ENCODE data around the gene EPB41L2. TPM values are rescaled to one million over a fixed set of nuclear protein-coding genes. Genes with fewer than 3 reads are reported as not detected.
A peak's percentile ranks its signal among the peaks of the same experiment; 100 is the strongest.
"Not testable (repeated sequence)": the region's sequence is repeated elsewhere in the genome, so short reads cannot be mapped to it uniquely, and the experiment has no call there.

The EPB41L2 gene
- total RNA-seq, 1 experiment from 2014 or later, result 199 TPM

GRCh38 chr6:130991422-130992137 lies 71.5 kb downstream of the EPB41L2 start:
- H3K4me1 ChIP-seq (ENCODE audit: control insufficient read depth, insufficient read depth, low read length), result peaks cover 19% of the 10 kb centered on the region
- CTCF ChIA-PET, result no interaction called here
- no peaks in the 10 kb centered on the region for H3K36me3 ChIP-seq (ENCODE audit: control insufficient read depth, insufficient read depth, low read length)
- H3K27me3 ChIP-seq (ENCODE audit: control insufficient read depth, insufficient read depth, low read length), result no peaks in the 10 kb centered on the region
- intact Hi-C loops (cut with micrococcal nuclease; ENCODE audit: unreplicated experiment), result no loop called here
- no peak overlapping the region for H3K27ac ChIP-seq (ENCODE audit: low read length)
- POLR2A ChIA-PET, result interaction anchor here (0.5 kb wide), 1 partner anchor 24 kb away, joined by 8 read pairs; no protein-coding TSS in a partner anchor
- TF ChIP-seq REST (IDR thresholded peaks at IDR 0.05; ENCODE audit: insufficient read depth in 1 of 2, low read depth in 2 of 2, low read length in 1 of 2) (no peak), POLR2AphosphoS5 (IDR thresholded peaks at IDR 0.05; ENCODE audit: low read depth, low read length) (no peak), CTCF (IDR thresholded peaks at IDR 0.05) (no peak), SIN3A (IDR thresholded peaks at IDR 0.05; ENCODE audit: borderline replicate concordance, insufficient read depth, low read depth, low read length) (no peak), TCF7L2 (IDR thresholded peaks at IDR 0.05; ENCODE audit: low read depth, low read length) (no peak)
- DNase-seq (ENCODE audit: low read depth, low spot score) (no peak), ATAC-seq (no peak)
- no peaks in the 10 kb centered on the region for H3K9me3 ChIP-seq (ENCODE audit: control insufficient read depth, insufficient read depth, low read depth, low read length)
- TSS peak; percentile 33 for BruUV-seq (replicated peaks)
- in situ Hi-C loops (cut with HindIII; ENCODE audit: low pct_unique_long_range_greater_than_20kb, low sequenced_read_pairs), result no loop called here
- no peak overlapping the region for H3K4me3 ChIP-seq (ENCODE audit: low read depth in 2 of 2, low read length in 2 of 2)

GRCh38 chr6:130987539-130987938 lies 75.5 kb downstream of the EPB41L2 start:
- DNase-seq (ENCODE audit: low read depth, low spot score); intact Hi-C loops (cut with micrococcal nuclease; ENCODE audit: unreplicated experiment); in situ Hi-C loops (cut with HindIII; ENCODE audit: low pct_unique_long_range_greater_than_20kb, low sequenced_read_pairs); H3K4me3 ChIP-seq (ENCODE audit: low read depth in 2 of 2, low read length in 2 of 2); H3K27me3 ChIP-seq (ENCODE audit: control insufficient read depth, insufficient read depth, low read length); H3K27ac ChIP-seq (ENCODE audit: low read length); CTCF ChIA-PET; H3K4me1 ChIP-seq (ENCODE audit: control insufficient read depth, insufficient read depth, low read length); ATAC-seq; H3K9me3 ChIP-seq (ENCODE audit: control insufficient read depth, insufficient read depth, low read depth, low read length); POLR2A ChIA-PET; BruUV-seq (replicated peaks); H3K36me3 ChIP-seq (ENCODE audit: control insufficient read depth, insufficient read depth, low read length): not testable (repeated sequence)

- no peak overlapping the region for H3K4me3 ChIP-seq (ENCODE audit: low read depth in 2 of 2, low read length in 2 of 2)
- BruUV-seq (replicated peaks), result no TSS peak
- POLR2A ChIA-PET, result no interaction called here
Observed at GRCh38 chr6:130985115-130985514, 77.9 kb downstream of the EPB41L2 start.

More at GRCh38 chr6:130985115-130985514, 77.9 kb downstream of the EPB41L2 start:
- Histone ChIP-seq H3K4me1 (ENCODE audit: control insufficient read depth, insufficient read depth, low read length) (peaks cover 23% of the 10 kb centered on the region), H3K36me3 (ENCODE audit: control insufficient read depth, insufficient read depth, low read length) (no peaks in the 10 kb centered on the region), H3K27me3 (ENCODE audit: control insufficient read depth, insufficient read depth, low read length) (no peaks in the 10 kb centered on the region), H3K9me3 (ENCODE audit: control insufficient read depth, insufficient read depth, low read depth, low read length) (no peaks in the 10 kb centered on the region; the same call in 1 of the 2 replicates), H3K27ac (ENCODE audit: low read length) (no peak overlapping the region)
- intact Hi-C loops (cut with micrococcal nuclease; ENCODE audit: unreplicated experiment), result no loop called here
- ATAC-seq (no peak), DNase-seq (ENCODE audit: low read depth, low spot score) (no peak)
- in situ Hi-C loops (cut with HindIII; ENCODE audit: low pct_unique_long_range_greater_than_20kb, low sequenced_read_pairs), result no loop called here
- CTCF ChIA-PET, result no interaction called here
- no peak for TF ChIP-seq SIN3A (IDR thresholded peaks at IDR 0.05; ENCODE audit: borderline replicate concordance, insufficient read depth, low read depth, low read length)
- TF ChIP-seq TCF7L2 (IDR thresholded peaks at IDR 0.05; ENCODE audit: low read depth, low read length), result no peak
- no peak for TF ChIP-seq CTCF (IDR thresholded peaks at IDR 0.05)
- TF ChIP-seq POLR2AphosphoS5 (IDR thresholded peaks at IDR 0.05; ENCODE audit: low read depth, low read length), result no peak
- TF ChIP-seq REST (IDR thresholded peaks at IDR 0.05; ENCODE audit: insufficient read depth in 1 of 2, low read depth in 2 of 2, low read length in 1 of 2), result no peak
